Tibial artery (tissue), 4 donors: ENCODE results near the gene DNAH11.

ENCODE experiments used
- DNase-seq, 2 donors: peaks; one replicate each; pipeline ENCODE4 v3.0.0-alpha.2; 2019
- H3K27ac ChIP-seq, 2 donors: fragments of 200-600 bp; sonication (generic) in 1 of 2; 1 replicate in 1 of 2; 2 replicates in 1 of 2; pipeline ENCODE4 v1.5.1; 2018 to 2019; ENCODE audit warnings: mild to moderate bottlenecking in 1 of 2
- H3K27me3 ChIP-seq, 2 donors: fragments of 200-600 bp; sonication (generic) in 1 of 2; one replicate each; pipeline versions ENCODE4 v1.5.1 to v1.6.0; 2016 to 2019
- H3K36me3 ChIP-seq, 3 donors: fragments of 200-600 bp; sonication (generic) in 2 of 3; one replicate each; pipeline ENCODE4 v1.5.1; 2016 to 2019; ENCODE audit warnings: mild to moderate bottlenecking in 2 of 3
- H3K4me1 ChIP-seq, 4 donors: fragments of 200-600 bp; sonication (generic) in 2 of 4; 1 replicate in 3 of 4; 2 replicates in 1 of 4; pipeline ENCODE4 v1.5.1; 2016 to 2019
- H3K4me3 ChIP-seq, 2 donors: fragments of 200-600 bp; sonication (generic) in 1 of 2; 1 replicate in 1 of 2; 2 replicates in 1 of 2; pipeline ENCODE4 v1.5.1; 2018 to 2019; ENCODE audit warnings: mild to moderate bottlenecking in 2 of 2
- H3K9me3 ChIP-seq, 3 donors: fragments of 200-600 bp; sonication (generic) in 1 of 3; one replicate each; pipeline ENCODE4 v1.5.1; 2016 to 2019
- intact Hi-C: fragments of 100-400 bp; cut with DNase I; formaldehyde crosslinking; loops from one replicate; pipeline ENCODE4 v1.15.0; 2023; ENCODE audit warnings: low total_unique reads
- TF ChIP-seq, protein P1 (sequence below), 2 experiments: fragments of 200-600 bp in 1 of 2; fragments of 450-650 bp in 1 of 2; IDR thresholded peaks; one replicate each; pipeline ENCODE4 v1.5.1; 2017 to 2019; ENCODE audit warnings: antibody characterized with exemption in 2 of 2, mild to moderate bottlenecking in 1 of 2, moderate library complexity in 1 of 2

Gene DNAH11

DNA sequence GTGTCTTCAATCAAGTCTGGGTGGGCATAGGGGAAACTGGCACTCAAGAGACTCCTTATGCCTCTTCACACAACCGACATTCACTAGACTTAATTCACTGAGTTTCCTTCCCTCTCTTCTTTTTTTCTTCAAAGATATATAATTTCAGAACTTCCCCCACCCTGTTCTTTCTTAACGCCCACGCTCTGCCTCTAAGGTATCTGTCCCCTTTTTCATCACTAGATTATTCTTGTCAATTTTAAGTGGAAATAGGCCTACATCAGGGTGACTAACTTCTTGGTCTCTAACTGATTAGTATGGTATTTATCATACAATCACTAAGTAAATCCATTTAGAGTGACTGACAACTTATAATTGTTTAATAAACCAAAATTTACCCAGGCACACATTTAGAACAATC lies 276.2 kb downstream of the DNAH11 start:
- Histone ChIP-seq H3K4me1 (no peaks in the 10 kb centered on the region), H3K4me3 (no peak overlapping the region), H3K27me3 (no peaks in the 10 kb centered on the region), H3K27ac (no peak overlapping the region), H3K9me3 (no peaks in the 10 kb centered on the region), H3K36me3 (no peaks in the 10 kb centered on the region)
- intact Hi-C loops = no loop called here
- DNase-seq = no peak
- TF ChIP-seq, protein P1, sequence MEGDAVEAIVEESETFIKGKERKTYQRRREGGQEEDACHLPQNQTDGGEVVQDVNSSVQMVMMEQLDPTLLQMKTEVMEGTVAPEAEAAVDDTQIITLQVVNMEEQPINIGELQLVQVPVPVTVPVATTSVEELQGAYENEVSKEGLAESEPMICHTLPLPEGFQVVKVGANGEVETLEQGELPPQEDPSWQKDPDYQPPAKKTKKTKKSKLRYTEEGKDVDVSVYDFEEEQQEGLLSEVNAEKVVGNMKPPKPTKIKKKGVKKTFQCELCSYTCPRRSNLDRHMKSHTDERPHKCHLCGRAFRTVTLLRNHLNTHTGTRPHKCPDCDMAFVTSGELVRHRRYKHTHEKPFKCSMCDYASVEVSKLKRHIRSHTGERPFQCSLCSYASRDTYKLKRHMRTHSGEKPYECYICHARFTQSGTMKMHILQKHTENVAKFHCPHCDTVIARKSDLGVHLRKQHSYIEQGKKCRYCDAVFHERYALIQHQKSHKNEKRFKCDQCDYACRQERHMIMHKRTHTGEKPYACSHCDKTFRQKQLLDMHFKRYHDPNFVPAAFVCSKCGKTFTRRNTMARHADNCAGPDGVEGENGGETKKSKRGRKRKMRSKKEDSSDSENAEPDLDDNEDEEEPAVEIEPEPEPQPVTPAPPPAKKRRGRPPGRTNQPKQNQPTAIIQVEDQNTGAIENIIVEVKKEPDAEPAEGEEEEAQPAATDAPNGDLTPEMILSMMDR (IDR thresholded peaks at IDR 0.05) = no peak

DNA sequence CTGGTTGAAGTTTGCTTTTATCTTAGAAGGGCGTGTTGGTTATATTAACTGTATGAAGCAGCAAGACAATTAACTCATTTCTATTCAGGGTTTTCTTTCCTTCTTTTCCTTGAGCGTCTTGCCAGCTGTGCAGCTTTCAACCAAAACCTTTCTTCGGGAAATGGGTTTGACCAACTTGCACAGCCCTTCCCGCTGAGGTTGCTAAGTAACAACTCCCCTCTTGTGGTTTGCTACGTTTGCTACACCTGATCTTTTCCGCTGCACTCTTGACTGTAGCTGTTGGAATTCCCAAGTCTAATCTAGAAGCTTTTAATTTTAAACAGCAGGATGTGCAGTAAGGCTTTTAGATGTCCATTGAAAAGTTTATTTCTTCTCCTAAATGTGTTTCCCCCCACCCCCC lies 286.0 kb downstream of the DNAH11 start:
- intact Hi-C loops = no loop called here
- peaks cover 0 to 2% of the 10 kb centered on the region in 2 donors for H3K27me3 ChIP-seq
- H3K4me3 ChIP-seq = no peak overlapping the region

DNA sequence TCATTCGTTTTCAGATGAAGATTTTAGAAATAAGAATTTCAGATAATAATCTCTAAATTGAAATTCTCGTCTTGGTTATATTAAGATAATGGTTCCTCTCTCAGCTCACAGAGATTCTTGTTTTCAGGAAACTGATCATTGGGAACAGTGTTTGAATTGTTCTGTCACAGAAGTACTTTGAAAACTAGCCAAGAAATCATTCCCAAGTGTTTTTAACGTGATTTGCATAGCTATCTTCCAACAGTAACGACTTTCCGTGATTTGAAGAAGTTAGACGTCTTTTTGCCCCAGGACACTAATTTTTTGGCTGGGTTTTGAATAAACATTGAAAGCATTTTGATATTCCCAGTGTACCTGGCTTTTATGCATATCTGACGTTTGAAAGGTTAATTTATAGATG lies 286.9 kb downstream of the DNAH11 start:
- no peak for DNase-seq
- no peaks in the 10 kb centered on the region for H3K36me3 ChIP-seq
- no peaks in the 10 kb centered on the region for H3K4me1 ChIP-seq
- no peak overlapping the region for H3K27ac ChIP-seq
- peaks cover 0 to 2% of the 10 kb centered on the region in 2 donors for H3K27me3 ChIP-seq
- TF ChIP-seq, protein P1 (IDR thresholded peaks at IDR 0.05) = no peak
- no peak overlapping the region for H3K4me3 ChIP-seq
- intact Hi-C loops = no loop called here
- no peaks in the 10 kb centered on the region for H3K9me3 ChIP-seq

More for the DNA sequence above, 286.0 kb downstream of the DNAH11 start:
- TF ChIP-seq, protein P1 (IDR thresholded peaks at IDR 0.05) = no peak
- Histone ChIP-seq H3K4me1 (no peaks in the 10 kb centered on the region), H3K9me3 (no peaks in the 10 kb centered on the region), H3K27ac (no peak overlapping the region), H3K36me3 (no peaks in the 10 kb centered on the region)
- DNase-seq = no peak

DNA sequence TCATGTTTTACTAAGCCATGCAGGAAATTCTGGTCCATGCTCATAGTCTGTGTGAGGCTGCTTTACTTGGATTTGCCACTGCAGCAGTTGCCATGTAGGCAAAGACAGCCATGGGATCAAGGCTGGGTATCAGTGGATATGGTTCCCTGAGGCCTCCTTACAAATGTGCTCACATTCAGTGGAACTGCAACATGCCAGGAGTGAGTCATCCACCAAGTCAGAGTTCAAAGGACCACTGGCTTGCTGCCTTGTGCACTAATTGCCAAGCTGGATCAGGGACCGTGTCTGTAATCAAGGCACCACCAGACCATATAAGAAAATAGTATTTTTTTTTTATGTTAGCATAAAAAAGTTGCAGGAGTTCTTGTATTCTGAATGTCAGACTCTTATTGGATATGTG lies 301.9 kb downstream of the DNAH11 start:
- TF ChIP-seq, protein P1 (IDR thresholded peaks at IDR 0.05) = no peak
- H3K4me3 ChIP-seq = no peak overlapping the region
- H3K27me3 ChIP-seq = no peaks in the 10 kb centered on the region
- DNase-seq = no peak
- no peaks in the 10 kb centered on the region for H3K4me1 ChIP-seq
- no peaks in the 10 kb centered on the region for H3K36me3 ChIP-seq
- intact Hi-C loops = no loop called here
- H3K9me3 ChIP-seq = no peaks in the 10 kb centered on the region
- H3K27ac ChIP-seq = no peak overlapping the region

DNA sequence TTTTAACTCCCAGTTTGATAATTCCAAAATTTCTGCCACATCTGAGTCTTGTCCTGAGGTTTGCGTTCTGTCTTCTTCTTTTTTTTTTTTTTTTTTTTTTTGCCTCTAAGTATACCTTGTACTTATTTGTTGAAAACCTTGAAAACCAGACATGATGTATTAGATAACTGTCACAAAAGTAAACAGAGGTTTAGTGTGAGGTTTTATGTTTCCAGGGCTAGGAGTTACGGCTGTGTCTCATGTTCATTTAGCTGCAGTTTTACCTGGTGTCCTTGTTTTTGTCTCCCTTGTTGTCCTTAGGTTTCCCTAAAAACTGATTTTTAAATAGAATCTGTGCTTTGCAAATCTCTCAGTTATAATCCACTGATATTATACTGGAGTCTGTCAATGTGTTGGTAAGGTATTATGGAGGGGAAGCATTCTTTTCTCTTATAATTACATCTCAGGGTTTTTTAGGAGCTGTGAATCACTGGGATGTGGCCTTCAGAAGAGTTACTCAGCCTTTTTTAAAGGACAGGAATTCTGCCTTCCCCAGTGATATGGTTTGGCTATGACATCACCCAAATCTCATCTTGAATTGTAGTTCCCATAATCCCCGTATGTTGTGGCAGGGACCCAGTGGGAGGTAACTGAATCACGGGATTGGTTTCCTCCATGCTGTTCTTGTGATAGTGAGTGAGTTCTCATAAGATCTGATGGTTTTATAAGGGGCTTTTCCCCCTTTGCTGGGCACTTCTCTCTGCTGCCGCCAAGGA lies 307.9 kb downstream of the DNAH11 start:
- no peaks in the 10 kb centered on the region for H3K4me1 ChIP-seq
- no peak for DNase-seq

More for the DNA sequence above, 307.9 kb downstream of the DNAH11 start:
- no peak overlapping the region for H3K27ac ChIP-seq
- TF ChIP-seq, protein P1 (IDR thresholded peaks at IDR 0.05) = no peak
- no peak overlapping the region for H3K4me3 ChIP-seq
- intact Hi-C loops = no loop called here
- H3K27me3 ChIP-seq = no peaks in the 10 kb centered on the region
- H3K36me3 ChIP-seq = no peaks in the 10 kb centered on the region
- H3K9me3 ChIP-seq = no peaks in the 10 kb centered on the region
